PC-3 (cell line): ENCODE measurements around the gene ACKR2. TPM values are rescaled to one million over a fixed set of nuclear protein-coding genes. Genes with fewer than 3 reads are reported as not detected.

ENCODE experiments used
- ATAC-seq: fragments of 200-7000 bp; cut with Tn5 transposase; 2 replicates; pipeline ENCODE4 v1.9.1; 2020; ENCODE audit warnings: mild to moderate bottlenecking, moderate library complexity
- BruUV-seq: library from RNA; stranded (reverse); fragments of 400-500 nt; replicated peaks from 2 replicates; lab custom pipeline; 2021; lab: Mats Ljungman, UMichigan
- CTCF ChIA-PET: fragments of 300-600 bp; sonication (Branson Sonifier 250); formaldehyde crosslinking; loops from one replicate; lab custom pipeline; 2022; ENCODE audit warnings: antibody characterized with exemption; lab: Charles Lee
- POLR2A ChIA-PET: fragments of 300-600 bp; sonication (Branson Sonifier 250); formaldehyde crosslinking; loops from one replicate; lab custom pipeline; 2022; ENCODE audit warnings: antibody characterized with exemption; ENCODE audit not compliant: unreplicated experiment; lab: Charles Lee
- DNase-seq: peaks from one replicate; pipeline ENCODE4 v3.0.0-alpha.2; 2015
- H2AFZ ChIP-seq: fragments of 300-600 bp; sonication (generic); 2 replicates; pipeline ENCODE4 v1.6.0; 2016; ENCODE audit warnings: antibody characterized with exemption, low read length
- H3F3A ChIP-seq: fragments of 300-600 bp; sonication (generic); one replicate; pipeline ENCODE4 v1.6.0; 2017; ENCODE audit warnings: antibody characterized with exemption, low read length, control low read depth, mild to moderate bottlenecking; ENCODE audit not compliant: unreplicated experiment
- H3K27ac ChIP-seq: fragments of 300-600 bp; sonication (generic); 2 replicates; pipeline ENCODE4 v1.5.1; 2016; ENCODE audit warnings: mild to moderate bottlenecking, low read length
- H3K27me3 ChIP-seq: fragments of 300-600 bp; sonication (generic); 2 replicates; pipeline ENCODE4 v1.6.1; 2016; ENCODE audit warnings: low read length, mixed read lengths
- H3K36me3 ChIP-seq: fragments of 300-600 bp; sonication (generic); 2 replicates; pipeline ENCODE4 v1.6.1; 2016; ENCODE audit warnings: low read depth, mixed run types, low read length, mixed read lengths
- H3K4me1 ChIP-seq: fragments of 300-600 bp; sonication (generic); 2 replicates; pipeline ENCODE4 v1.5.1; 2016; ENCODE audit warnings: low read length; ENCODE audit not compliant: insufficient read depth
- H3K4me2 ChIP-seq: fragments of 300-600 bp; sonication (generic); 2 replicates; pipeline ENCODE4 v1.6.0; 2016; ENCODE audit warnings: low read length
- H3K4me3 ChIP-seq: fragments of 300-600 bp; sonication (generic); 2 replicates; pipeline ENCODE4 v1.5.1; 2016; ENCODE audit warnings: mild to moderate bottlenecking, low read length, mixed read lengths
- H3K79me2 ChIP-seq: fragments of 300-600 bp; sonication (generic); 2 replicates; pipeline ENCODE4 v1.6.1; 2017; ENCODE audit warnings: low read length, mixed read lengths
- H3K9ac ChIP-seq: fragments of 300-600 bp; sonication (generic); 2 replicates; pipeline ENCODE4 v1.6.0; 2016; ENCODE audit warnings: mild to moderate bottlenecking, low read length
- H3K9me2 ChIP-seq: fragments of 300-600 bp; sonication (generic); replicated peaks from 2 replicates; pipeline ENCODE4 v1.6.1; 2016; ENCODE audit warnings: mixed run types, low read length, mixed read lengths
- H3K9me3 ChIP-seq: fragments of 300-600 bp; sonication (generic); 2 replicates; pipeline ENCODE4 v1.6.1; 2016; ENCODE audit warnings: low read length, mixed read lengths
- H4K20me1 ChIP-seq: fragments of 300-600 bp; sonication (generic); 2 replicates; pipeline ENCODE4 v1.6.1; 2016; ENCODE audit warnings: low read length, mixed read lengths
- CTCF ChIP-seq: fragments of 300-600 bp; sonication (generic); conservative IDR thresholded peaks from 2 replicates; pipeline ENCODE4 v1.5.1; 2017; ENCODE audit warnings: antibody characterized with exemption, low read depth, mild to moderate bottlenecking, low read length
- EZH2 ChIP-seq: fragments of 300-600 bp; sonication (generic); IDR thresholded peaks from one replicate; pipeline ENCODE4 v1.6.1; 2017; ENCODE audit warnings: antibody characterized with exemption, mild to moderate bottlenecking, low read length; ENCODE audit not compliant: unreplicated experiment
- EZH2phosphoT487 ChIP-seq: fragments of 300-600 bp; sonication (generic); IDR thresholded peaks from 2 replicates; pipeline ENCODE4 v1.6.1; 2018; ENCODE audit warnings: mild to moderate bottlenecking, antibody characterized with exemption, low read length, borderline replicate concordance
- intact Hi-C: fragments of 100-400 bp; cut with micrococcal nuclease; formaldehyde crosslinking; loops from 2 replicates; pipeline ENCODE4 v1.9.0; 2023
- total RNA-seq: library from RNA; depleted of rRNA; stranded (reverse); fragments of >200 nt; gene quantifications from 2 replicates; pipeline ENCODE4 v1.2.3, GENCODE V29; 2014

Gene ACKR2
- total RNA-seq, 1 experiment from 2014 or later, result 3.9 TPM

GRCh38 chr3:42851228-42851834, 42.1 kb downstream of the ACKR2 start:
- no peaks in the 10 kb centered on the region for H3K27me3 ChIP-seq
- CTCF ChIA-PET, result interaction anchor here (0.6 kb wide), 1 partner anchor 12 kb away, joined by 3 read pairs; no protein-coding TSS in a partner anchor
- no TSS peak for BruUV-seq
- H3K9me2 ChIP-seq, result no peaks in the 10 kb centered on the region
- ATAC-seq (no peak; the same call in 1 of the 2 replicates), DNase-seq (peak; percentile 24)
- POLR2A ChIA-PET, result no interaction called here
- no peaks in the 10 kb centered on the region for H3K79me2 ChIP-seq
- no peaks in the 10 kb centered on the region for H3K9me3 ChIP-seq
- H3K4me1 ChIP-seq, result no peaks in the 10 kb centered on the region
- H3K4me3 ChIP-seq, result no peak overlapping the region
- no peaks in the 10 kb centered on the region for H3K36me3 ChIP-seq
- H3K27ac ChIP-seq, result no peak overlapping the region
- no peaks in the 10 kb centered on the region for H4K20me1 ChIP-seq
- no peak for TF ChIP-seq EZH2
- TF ChIP-seq CTCF, result no peak
- no peak for TF ChIP-seq EZH2phosphoT487
- no peaks in the 10 kb centered on the region for H3F3A ChIP-seq
- intact Hi-C loops, result no loop called here
- H3K9ac ChIP-seq, result no peak overlapping the region
- no peak overlapping the region for H2AFZ ChIP-seq
- H3K4me2 ChIP-seq, result no peak overlapping the region

GRCh38 chr3:42852441-42852840, 43.2 kb downstream of the ACKR2 start:
- POLR2A ChIA-PET, result no interaction called here
- intact Hi-C loops, result no loop called here
- TF ChIP-seq EZH2 (no peak), EZH2phosphoT487 (no peak), CTCF (no peak)
- Histone ChIP-seq H2AFZ (no peak overlapping the region), H3K36me3 (no peaks in the 10 kb centered on the region), H3K9me3 (no peaks in the 10 kb centered on the region), H3K79me2 (no peaks in the 10 kb centered on the region), H3K4me1 (no peaks in the 10 kb centered on the region), H3K9ac (no peak overlapping the region), H3K4me2 (no peak overlapping the region), H3K27ac (no peak overlapping the region), H3K4me3 (no peak overlapping the region), H3K9me2 (no peaks in the 10 kb centered on the region), H4K20me1 (no peaks in the 10 kb centered on the region), H3F3A (no peaks in the 10 kb centered on the region), H3K27me3 (no peaks in the 10 kb centered on the region)
- BruUV-seq, result no TSS peak
- CTCF ChIA-PET, result no interaction called here
- DNase-seq (no peak), ATAC-seq (no peak; the same call in 1 of the 2 replicates)

- no peaks in the 10 kb centered on the region for H4K20me1 ChIP-seq
- no peak for TF ChIP-seq EZH2phosphoT487
- no peak for TF ChIP-seq EZH2
- TF ChIP-seq CTCF, result no peak
- no peaks in the 10 kb centered on the region for H3F3A ChIP-seq
- CTCF ChIA-PET, result no interaction called here
- no peak overlapping the region for H3K9ac ChIP-seq
- H3K4me1 ChIP-seq, result no peaks in the 10 kb centered on the region
- no peaks in the 10 kb centered on the region for H3K27me3 ChIP-seq
- H3K4me3 ChIP-seq, result no peak overlapping the region
- intact Hi-C loops, result no loop called here
- ATAC-seq (no peak), DNase-seq (no peak)
- no peaks in the 10 kb centered on the region for H3K79me2 ChIP-seq
- H3K36me3 ChIP-seq, result no peaks in the 10 kb centered on the region
- no peak overlapping the region for H2AFZ ChIP-seq
- BruUV-seq, result no TSS peak
- POLR2A ChIA-PET, result no interaction called here
- no peak overlapping the region for H3K4me2 ChIP-seq
- no peaks in the 10 kb centered on the region for H3K9me2 ChIP-seq
- no peaks in the 10 kb centered on the region for H3K9me3 ChIP-seq
- H3K27ac ChIP-seq, result no peak overlapping the region
Observed at GRCh38 chr3:42853056-42853455, 43.8 kb downstream of the ACKR2 start.
